H9 (cell line): ENCODE measurements around the gene SPINT1. TPM values are rescaled to one million over a fixed set of nuclear protein-coding genes. Genes with fewer than 3 reads are reported as not detected.

Experiments used
- DNase-seq: peaks from one replicate; pipeline ENCODE4 v3.0.0-alpha.2; 2017
- H2AFZ ChIP-seq: one replicate; pipeline ENCODE4 v1.6.1; 2013; ENCODE audit warnings: mild to moderate bottlenecking, low read length, control low read depth, moderate library complexity
- H2AK5ac ChIP-seq: 2 replicates; pipeline ENCODE4 v1.6.1; 2013; ENCODE audit warnings: low read length, control low read depth, mixed read lengths; ENCODE audit not compliant: insufficient read length
- H2BK120ac ChIP-seq: one replicate; pipeline ENCODE4 v1.6.1; 2013; ENCODE audit warnings: low read depth, mild to moderate bottlenecking, low read length, control low read depth, inconsistent platforms; ENCODE audit not compliant: poor library complexity, severe bottlenecking
- H2BK12ac ChIP-seq: 2 replicates; pipeline ENCODE4 v1.6.1; 2013; ENCODE audit warnings: low read length, control low read depth, mixed read lengths, low read depth; ENCODE audit not compliant: insufficient read length
- H2BK15ac ChIP-seq: 2 replicates; pipeline ENCODE4 v1.6.1; 2013; ENCODE audit warnings: low read depth, low read length, control low read depth
- H2BK20ac ChIP-seq: one replicate; pipeline ENCODE4 v1.6.1; 2013; ENCODE audit warnings: low read depth, mild to moderate bottlenecking, low read length, control low read depth, inconsistent platforms; ENCODE audit not compliant: poor library complexity, severe bottlenecking
- H2BK5ac ChIP-seq: 2 replicates; pipeline ENCODE4 v1.6.1; 2013; ENCODE audit warnings: low read length, control low read depth, mixed read lengths; ENCODE audit not compliant: insufficient read length
- H3K14ac ChIP-seq: 2 replicates; pipeline ENCODE4 v1.6.1; 2013; ENCODE audit warnings: low read length, control low read depth; ENCODE audit not compliant: insufficient read depth
- H3K18ac ChIP-seq: 2 replicates; pipeline ENCODE4 v1.6.1; 2013; ENCODE audit warnings: low read depth, mild to moderate bottlenecking, mixed read lengths, low read length, control low read depth; ENCODE audit not compliant: insufficient read length
- H3K23ac ChIP-seq: 2 replicates; pipeline ENCODE4 v1.6.1; 2013; ENCODE audit warnings: low read length, control low read depth, mixed read lengths, low read depth; ENCODE audit not compliant: insufficient read length
- H3K23me2 ChIP-seq: 2 replicates; pipeline ENCODE4 v1.6.1; 2013; ENCODE audit warnings: low read depth, mild to moderate bottlenecking, mixed read lengths, low read length, control low read depth; ENCODE audit not compliant: insufficient read length, poor library complexity, severe bottlenecking
- H3K27ac ChIP-seq: 2 replicates; pipeline ENCODE4 v1.5.1; 2013; ENCODE audit warnings: low read length, control low read depth, mixed read lengths, low read depth; ENCODE audit not compliant: insufficient read length
- H3K27me3 ChIP-seq: 2 replicates; pipeline ENCODE4 v1.6.1; 2013; ENCODE audit warnings: low read length, control low read depth, inconsistent platforms; ENCODE audit not compliant: insufficient read depth
- H3K4ac ChIP-seq: 2 replicates; pipeline ENCODE4 v1.6.1; 2013; ENCODE audit warnings: low read depth, mild to moderate bottlenecking, control low read depth, inconsistent platforms, low read length, moderate library complexity
- H3K4me1 ChIP-seq: 2 replicates; pipeline ENCODE4 v1.6.1; 2013; ENCODE audit warnings: low read length, control low read depth, inconsistent platforms; ENCODE audit not compliant: insufficient read depth
- H3K4me2 ChIP-seq: 2 replicates; pipeline ENCODE4 v1.6.1; 2013; ENCODE audit warnings: low read length, control low read depth, mixed read lengths; ENCODE audit not compliant: insufficient read length, insufficient read depth
- H3K56ac ChIP-seq: 2 replicates; pipeline ENCODE4 v1.6.1; 2013; ENCODE audit warnings: low read depth, mild to moderate bottlenecking, mixed read lengths, low read length, control low read depth; ENCODE audit not compliant: insufficient read length
- H3K79me1 ChIP-seq: 2 replicates; pipeline ENCODE4 v1.6.1; 2013; ENCODE audit warnings: low read depth, mild to moderate bottlenecking, moderate library complexity, low read length, control low read depth, inconsistent platforms; ENCODE audit not compliant: insufficient read depth, poor library complexity, severe bottlenecking
- H3K79me2 ChIP-seq: 2 replicates; pipeline ENCODE4 v1.6.1; 2013; ENCODE audit warnings: low read length, control low read depth, inconsistent platforms; ENCODE audit not compliant: insufficient read depth
- H3K9ac ChIP-seq: 2 replicates; pipeline ENCODE4 v1.6.1; 2013; ENCODE audit warnings: low read length, control low read depth, mixed read lengths; ENCODE audit not compliant: insufficient read length; ENCODE audit errors: extremely low read depth
- H3K9me3 ChIP-seq: one replicate; pipeline ENCODE4 v1.6.1; 2013; ENCODE audit warnings: low read depth, low read length, inconsistent platforms; ENCODE audit not compliant: control insufficient read depth
- H3T11ph ChIP-seq: one replicate; pipeline ENCODE4 v1.6.1; 2013; ENCODE audit warnings: mild to moderate bottlenecking, low read length, control low read depth, inconsistent platforms
- H4K20me1 ChIP-seq: one replicate; pipeline ENCODE4 v1.6.1; 2013; ENCODE audit not compliant: control insufficient read depth, insufficient read length, insufficient read depth
- H4K5ac ChIP-seq: 2 replicates; pipeline ENCODE4 v1.6.1; 2013; ENCODE audit warnings: low read depth, mild to moderate bottlenecking, mixed read lengths, low read length, control low read depth; ENCODE audit not compliant: insufficient read length
- H4K8ac ChIP-seq: replicated peaks from 2 replicates; pipeline ENCODE4 v1.6.1; 2013; ENCODE audit warnings: low read length, control low read depth, mixed read lengths, low read depth; ENCODE audit not compliant: insufficient read length
- H4K91ac ChIP-seq: 2 replicates; pipeline ENCODE4 v1.6.1; 2013; ENCODE audit warnings: low read depth, mild to moderate bottlenecking, moderate library complexity, mixed read lengths, low read length, control low read depth; ENCODE audit not compliant: insufficient read length
- H3K27ac Mint-ChIP-seq, 3 experiments: 2 replicates in 2 of 3; 3 replicates in 1 of 3; pipeline ENCODE4 v1.8.0; 2020 to 2021; ENCODE audit warnings: mixed read lengths in 3 of 3, mild to moderate bottlenecking in 1 of 3, moderate library complexity in 1 of 3
- H3K27me3 Mint-ChIP-seq: 2 replicates; pipeline ENCODE4 v1.8.0; 2021; ENCODE audit warnings: low read depth, mild to moderate bottlenecking, moderate library complexity, mixed read lengths
- H3K36me3 Mint-ChIP-seq, 3 experiments: 2 replicates in 2 of 3; 3 replicates in 1 of 3; pipeline ENCODE4 v1.8.0; 2020 to 2021; ENCODE audit warnings: low read depth in 3 of 3, mixed read lengths in 3 of 3; ENCODE audit not compliant: insufficient read depth in 1 of 3
- H3K4me1 Mint-ChIP-seq, 2 experiments: 2 replicates each; pipeline ENCODE4 v1.8.0; 2020; ENCODE audit warnings: mixed read lengths in 2 of 2
- H3K4me3 Mint-ChIP-seq, 2 experiments: 2 replicates in 1 of 2; 3 replicates in 1 of 2; pipeline ENCODE4 v1.8.0; 2020 to 2021; ENCODE audit warnings: mild to moderate bottlenecking in 2 of 2, mixed read lengths in 2 of 2, moderate library complexity in 1 of 2
- H3K9me3 Mint-ChIP-seq, 2 experiments: 2 replicates in 1 of 2; 3 replicates in 1 of 2; pipeline ENCODE4 v1.8.0; 2020; ENCODE audit warnings: mild to moderate bottlenecking in 2 of 2, mixed read lengths in 2 of 2, moderate library complexity in 1 of 2
- WGBS: extraction: QIAGEN DNeasy Blood & Tissue Kit; methylation state at CpG from one replicate; pipeline ENCODE4 v1.1.7; 2013; ENCODE audit warnings: missing lambda C conversion rate, low lambda C conversion rate, mixed read lengths; ENCODE audit not compliant: insufficient read length; ENCODE audit errors: extremely low coverage; 5-methylcytosine and 5-hydroxymethylcytosine counted together
- total RNA-seq: library from RNA; stranded (reverse); gene quantifications from 2 replicates; pipeline ENCODE4 v1.2.1, GENCODE V29; 2021
- TF ChIP-seq, protein P1 (sequence below): fragments of 200-600 bp; sonication (generic); conservative IDR thresholded peaks from 3 replicates; pipeline ENCODE4 v1.8.0; 2021; ENCODE audit warnings: antibody characterized with exemption, mild to moderate bottlenecking

SPINT1 gene
- total RNA-seq, 1 experiment from 2014 or later: 130 TPM

DNA sequence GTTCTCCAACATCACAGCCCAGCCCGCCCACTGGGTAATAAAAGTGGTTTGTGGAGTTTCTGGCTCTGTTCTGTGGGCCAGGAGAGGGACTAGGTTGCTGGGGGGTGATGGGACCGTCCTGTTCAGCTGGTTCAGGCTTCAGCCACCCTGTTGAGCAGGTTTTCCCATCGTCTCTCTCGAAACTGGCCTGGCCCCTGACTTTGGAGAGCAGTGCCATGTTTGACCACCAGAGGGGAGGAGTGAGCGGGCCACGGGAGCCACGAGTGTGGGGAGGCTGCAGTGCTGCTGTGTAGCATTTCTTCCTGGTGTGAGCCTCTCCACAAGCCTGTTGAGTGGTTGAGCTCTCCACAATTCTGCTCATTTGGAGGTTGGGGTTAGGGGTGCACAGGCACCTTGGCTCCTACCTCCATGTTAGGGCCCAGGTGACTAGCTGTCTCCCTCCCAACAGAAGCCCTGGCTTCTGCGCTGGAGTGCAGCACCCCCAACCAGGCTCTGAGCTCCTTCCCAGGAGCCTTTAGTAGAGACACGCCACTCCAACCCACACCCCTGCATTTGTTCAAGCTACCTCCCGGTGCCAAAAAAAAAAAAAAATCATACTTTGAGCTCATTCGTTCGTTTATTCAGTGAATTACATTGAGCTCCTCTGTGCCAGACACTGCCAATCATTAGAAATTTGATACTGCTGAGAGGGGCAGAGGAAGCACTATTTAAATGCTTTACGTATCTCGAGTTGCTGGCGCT is 13.9 kb downstream of the SPINT1 start:
- Histone ChIP-seq H4K8ac (no peak overlapping the region), H3K4me1 (no peaks in the 10 kb centered on the region), H3K79me1 (no peaks in the 10 kb centered on the region), H2AFZ (no peak overlapping the region), H2AK5ac (no peak overlapping the region), H4K91ac (no peak overlapping the region), H2BK12ac (no peak overlapping the region), H3K4me2 (no peak overlapping the region), H3K4ac (no peak overlapping the region), H2BK120ac (no peak overlapping the region), H3K14ac (no peak overlapping the region), H4K5ac (no peak overlapping the region), H3K18ac (no peak overlapping the region), H3K9ac (no peak overlapping the region), H3K79me2 (no peaks in the 10 kb centered on the region), H3K23me2 (no peaks in the 10 kb centered on the region), H3K9me3 (no peaks in the 10 kb centered on the region), H3K23ac (no peak overlapping the region), H3K27ac (no peak overlapping the region), H2BK20ac (no peak overlapping the region), H3K27me3 (no peaks in the 10 kb centered on the region), H2BK5ac (no peak overlapping the region), H4K20me1 (no peaks in the 10 kb centered on the region), H2BK15ac (no peak overlapping the region), H3K56ac (no peak overlapping the region), H3T11ph (no peak overlapping the region)
- H3K36me3 Mint-ChIP-seq: peaks cover 9 to 51% (median 46%) of the 10 kb centered on the region in 3 experiments; a peak in 6 of 7 replicates
- H3K27ac Mint-ChIP-seq: peak overlapping the region; percentile 31 to 75 (median 44); a peak in 5 of 7 replicates
- no CpG with 5 or more reads among the region's 15 CpGs for WGBS
- H3K4me3 Mint-ChIP-seq: no peak overlapping the region
- DNase-seq: peak; percentile 87
- TF ChIP-seq, protein P1, sequence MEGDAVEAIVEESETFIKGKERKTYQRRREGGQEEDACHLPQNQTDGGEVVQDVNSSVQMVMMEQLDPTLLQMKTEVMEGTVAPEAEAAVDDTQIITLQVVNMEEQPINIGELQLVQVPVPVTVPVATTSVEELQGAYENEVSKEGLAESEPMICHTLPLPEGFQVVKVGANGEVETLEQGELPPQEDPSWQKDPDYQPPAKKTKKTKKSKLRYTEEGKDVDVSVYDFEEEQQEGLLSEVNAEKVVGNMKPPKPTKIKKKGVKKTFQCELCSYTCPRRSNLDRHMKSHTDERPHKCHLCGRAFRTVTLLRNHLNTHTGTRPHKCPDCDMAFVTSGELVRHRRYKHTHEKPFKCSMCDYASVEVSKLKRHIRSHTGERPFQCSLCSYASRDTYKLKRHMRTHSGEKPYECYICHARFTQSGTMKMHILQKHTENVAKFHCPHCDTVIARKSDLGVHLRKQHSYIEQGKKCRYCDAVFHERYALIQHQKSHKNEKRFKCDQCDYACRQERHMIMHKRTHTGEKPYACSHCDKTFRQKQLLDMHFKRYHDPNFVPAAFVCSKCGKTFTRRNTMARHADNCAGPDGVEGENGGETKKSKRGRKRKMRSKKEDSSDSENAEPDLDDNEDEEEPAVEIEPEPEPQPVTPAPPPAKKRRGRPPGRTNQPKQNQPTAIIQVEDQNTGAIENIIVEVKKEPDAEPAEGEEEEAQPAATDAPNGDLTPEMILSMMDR: peak; percentile 96
- H3K4me1 Mint-ChIP-seq: peaks cover 23 to 27% of the 10 kb centered on the region in 2 experiments
- peaks cover 1% of the 10 kb centered on the region; the same call in 1 of the 2 replicates for H3K27me3 Mint-ChIP-seq
- no peaks in the 10 kb centered on the region for H3K9me3 Mint-ChIP-seq
